COLO829 (cell line): ENCODE data around the gene IPO4.

ENCODE experiments used
- DNase-seq: peaks from one replicate; pipeline ENCODE4 v3.0.0; 2012; ENCODE audit warnings: low spot score

Gene IPO4

DNA sequence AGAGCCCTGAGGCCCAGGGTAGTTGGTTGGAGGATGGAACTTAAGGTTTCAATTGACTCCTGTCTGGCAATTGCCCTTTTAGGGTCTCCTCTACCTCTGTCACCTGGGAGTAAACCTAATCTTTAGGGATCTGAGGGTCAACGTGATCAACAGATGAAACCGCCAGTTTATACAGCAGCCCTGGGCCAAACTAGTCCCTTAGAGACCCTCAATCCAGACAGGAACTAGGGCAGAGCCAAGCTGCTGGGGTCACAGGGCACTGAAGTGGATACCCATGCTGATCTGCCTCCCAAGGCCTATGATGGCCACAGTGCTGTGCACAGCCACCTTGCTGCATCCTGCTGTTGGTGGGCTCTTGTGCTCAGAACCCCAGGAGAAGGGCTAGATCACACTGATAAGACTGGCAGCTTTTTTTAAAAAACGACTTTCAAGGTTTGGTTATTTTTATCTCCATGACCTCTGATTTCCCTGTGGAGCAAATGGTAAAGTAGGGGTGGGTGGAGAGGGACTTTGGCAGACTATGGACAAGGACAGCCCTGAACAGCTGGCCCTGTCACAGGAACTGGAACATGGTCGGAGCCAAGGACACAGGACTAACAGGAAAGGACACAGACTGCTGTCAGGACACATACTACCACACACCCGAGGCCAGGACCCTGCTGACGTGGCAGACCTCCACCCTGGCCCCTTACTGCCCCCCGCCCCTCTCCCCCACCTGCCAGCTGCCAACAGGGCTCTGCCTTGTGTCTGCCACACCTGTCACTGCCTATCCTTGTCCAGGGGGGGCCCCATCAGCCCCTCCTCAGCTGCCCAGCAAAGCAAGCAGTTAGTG, 57.7 kb downstream of the IPO4 start:
- no peak for DNase-seq

DNA sequence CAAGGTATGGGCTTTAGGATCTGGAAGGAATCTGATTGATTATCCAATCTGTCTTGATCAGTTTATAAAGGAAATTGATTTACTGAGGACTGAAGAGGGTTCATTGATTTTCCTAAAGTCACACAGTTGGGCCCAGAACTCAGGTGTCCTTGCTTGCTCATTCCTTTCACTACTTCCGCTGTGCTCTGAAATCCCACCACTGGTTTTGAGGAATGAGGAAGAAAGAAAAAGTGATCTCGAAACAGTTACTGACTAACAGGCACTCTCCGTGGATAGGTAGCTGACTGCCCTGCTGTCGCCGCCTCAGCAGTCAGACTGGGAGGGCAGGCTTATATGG, 58.3 kb downstream of the IPO4 start, which contains the start of gene FITM1:
FITM1 (plus strand) TSS at position 280 of the 337 bp plus-strand sequence. CDS start 905 bp downstream, outside the sequence.
- no peak for DNase-seq
